GM21717 (cell line): ENCODE data around the gene PDE1C.
"Not testable (repeated sequence)": the region's sequence is repeated elsewhere in the genome, so short reads cannot be mapped to it uniquely, and the experiment has no call there.

Source experiments
- ATAC-seq: cut with Tn5 transposase; IDR thresholded peaks from one replicate; pipeline ENCODE4 v1.9.1; 2021; ENCODE audit warnings: mild to moderate bottlenecking, moderate library complexity; ENCODE audit not compliant: unreplicated experiment

The PDE1C gene

GRCh38 chr7:31855530-31855929 lies 214.7 kb downstream of the PDE1C start:
- ATAC-seq = no peak

GRCh38 chr7:31853380-31853779 lies 216.8 kb downstream of the PDE1C start:
- ATAC-seq = no peak

- no peak for ATAC-seq
Measured at GRCh38 chr7:31852462-31852861, 217.7 kb downstream of the PDE1C start.

GRCh38 chr7:31851119-31851518 lies 219.1 kb downstream of the PDE1C start:
- ATAC-seq = no peak

- no peak for ATAC-seq
Measured at GRCh38 chr7:31850601-31851000, 219.6 kb downstream of the PDE1C start.

- ATAC-seq = no peak
Measured at GRCh38 chr7:31850066-31850465, 220.1 kb downstream of the PDE1C start.

- no peak for ATAC-seq
Measured at GRCh38 chr7:31835471-31835870, 234.7 kb downstream of the PDE1C start.

GRCh38 chr7:31833625-31834024 lies 236.6 kb downstream of the PDE1C start:
- not testable (repeated sequence) for ATAC-seq

GRCh38 chr7:31828520-31828919 lies 241.7 kb downstream of the PDE1C start:
- no peak for ATAC-seq

- no peak for ATAC-seq
Measured at GRCh38 chr7:31825576-31825975, 244.6 kb downstream of the PDE1C start.

- ATAC-seq = no peak
Measured at GRCh38 chr7:31819031-31819430, 251.2 kb downstream of the PDE1C start.

- no peak for ATAC-seq
Measured at GRCh38 chr7:31816810-31817209, 253.4 kb downstream of the PDE1C start.

GRCh38 chr7:31815796-31816195 lies 254.4 kb downstream of the PDE1C start:
- ATAC-seq = no peak

GRCh38 chr7:31814187-31814586 lies 256.0 kb downstream of the PDE1C start:
- ATAC-seq = no peak

GRCh38 chr7:31811650-31812461 lies 258.4 kb downstream of the PDE1C start:
- no peak for ATAC-seq

GRCh38 chr7:31805209-31805818 lies 264.9 kb downstream of the PDE1C start:
- peak; percentile 64 for ATAC-seq

- ATAC-seq = no peak
Measured at GRCh38 chr7:31796375-31796774, 273.8 kb downstream of the PDE1C start.

- ATAC-seq = no peak
Measured at GRCh38 chr7:31794851-31795344, 275.3 kb downstream of the PDE1C start.

GRCh38 chr7:31791881-31792280 lies 278.3 kb downstream of the PDE1C start:
- no peak for ATAC-seq

- no peak for ATAC-seq
Measured at GRCh38 chr7:31788883-31789680, 281.1 kb downstream of the PDE1C start.

- ATAC-seq = no peak
Measured at GRCh38 chr7:31788445-31788844, 281.8 kb downstream of the PDE1C start.
